KBM-7 (cell line): ENCODE results near the gene ADARB2.

Experiments used
- DNase-seq: peaks from one replicate; pipeline ENCODE4 v3.0.0-alpha.2; 2015
- in situ Hi-C: fragments of 300-500 bp; cut with MboI; formaldehyde crosslinking; loops from 2 replicates; pipeline ENCODE4 v1.14.3; 2020; ENCODE audit warnings: low sequenced_read_pairs, low pct_unique_long_range_greater_than_20kb, mixed read lengths

The ADARB2 gene

GRCh38 chr10:1668399-1668798 is 68.9 kb downstream of the ADARB2 start:
- in situ Hi-C loops = no loop called here
- no peak for DNase-seq

GRCh38 chr10:1667392-1667791 is 69.9 kb downstream of the ADARB2 start:
- DNase-seq = no peak

GRCh38 chr10:1666147-1666546 is 71.2 kb downstream of the ADARB2 start:
- no peak for DNase-seq

More at GRCh38 chr10:1667392-1667791, 69.9 kb downstream of the ADARB2 start:
- in situ Hi-C loops = no loop called here

GRCh38 chr10:1665681-1666080 is 71.6 kb downstream of the ADARB2 start:
- in situ Hi-C loops = no loop called here
- no peak for DNase-seq

More at GRCh38 chr10:1666147-1666546, 71.2 kb downstream of the ADARB2 start:
- in situ Hi-C loops = no loop called here

- in situ Hi-C loops = no loop called here
These were observed 72.2 kb downstream of the ADARB2 start for GRCh38 chr10:1665021-1665661.

GRCh38 chr10:1664333-1664964 is 72.9 kb downstream of the ADARB2 start:
- in situ Hi-C loops = no loop called here
- DNase-seq = no peak

More at GRCh38 chr10:1665021-1665661, 72.2 kb downstream of the ADARB2 start:
- no peak for DNase-seq

- in situ Hi-C loops = no loop called here
- DNase-seq = no peak
These were observed 74.1 kb downstream of the ADARB2 start for GRCh38 chr10:1663226-1663625.

GRCh38 chr10:1662438-1663025 is 74.8 kb downstream of the ADARB2 start:
- DNase-seq = no peak
- in situ Hi-C loops = no loop called here

- in situ Hi-C loops = no loop called here
- DNase-seq = no peak
These were observed 75.4 kb downstream of the ADARB2 start for GRCh38 chr10:1661859-1662437.

GRCh38 chr10:1661416-1661815 is 75.9 kb downstream of the ADARB2 start:
- in situ Hi-C loops = no loop called here
- DNase-seq = no peak

GRCh38 chr10:1660815-1661214 is 76.5 kb downstream of the ADARB2 start:
- in situ Hi-C loops = no loop called here
- no peak for DNase-seq

GRCh38 chr10:1660386-1660785 is 76.9 kb downstream of the ADARB2 start:
- DNase-seq = no peak
- in situ Hi-C loops = no loop called here

- DNase-seq = no peak
- in situ Hi-C loops = no loop called here
These were observed 78.0 kb downstream of the ADARB2 start for GRCh38 chr10:1659221-1659791.

GRCh38 chr10:1658658-1659057 is 78.7 kb downstream of the ADARB2 start:
- no peak for DNase-seq
- in situ Hi-C loops = no loop called here

- in situ Hi-C loops = no loop called here
- no peak for DNase-seq
These were observed 79.8 kb downstream of the ADARB2 start for GRCh38 chr10:1657479-1657878.

- in situ Hi-C loops = no loop called here
- DNase-seq = no peak
These were observed 82.0 kb downstream of the ADARB2 start for GRCh38 chr10:1655367-1655766.

GRCh38 chr10:1654811-1655356 is 82.4 kb downstream of the ADARB2 start:
- in situ Hi-C loops = no loop called here
- no peak for DNase-seq

- no peak for DNase-seq
- in situ Hi-C loops = no loop called here
These were observed 83.1 kb downstream of the ADARB2 start for GRCh38 chr10:1654247-1654646.

- no peak for DNase-seq
- in situ Hi-C loops = no loop called here
These were observed 84.0 kb downstream of the ADARB2 start for GRCh38 chr10:1653321-1653720.

- no peak for DNase-seq
- in situ Hi-C loops = no loop called here
These were observed 85.2 kb downstream of the ADARB2 start for GRCh38 chr10:1652151-1652550.
